Left kidney (tissue), 2 donors: ENCODE results near the gene CD79A. TPM values are rescaled to one million over a fixed set of nuclear protein-coding genes. Genes with fewer than 3 reads are reported as not detected.
"Not testable (repeated sequence)": the region's sequence is repeated elsewhere in the genome, so short reads cannot be mapped to it uniquely, and the experiment has no call there.

ENCODE experiments used
- DNase-seq: peaks from one replicate; pipeline ENCODE4 v3.0.0-alpha.2; 2013
- polyA plus RNA-seq: library from polyadenylated mRNA; unstranded; fragments of 120-200 nt; gene quantifications from one replicate; pipeline ENCODE4 v1.2.1, GENCODE V29; 2013; ENCODE audit not compliant: insufficient read length

CD79A gene
- polyA plus RNA-seq, 1 donor, result 0.40 TPM

- no peak for DNase-seq
Observed at GRCh38 chr19:41863209-41863931, 13.7 kb upstream of the CD79A start.

GRCh38 chr19:41864374-41864773, 12.7 kb upstream of the CD79A start:
- no peak for DNase-seq

DNA sequence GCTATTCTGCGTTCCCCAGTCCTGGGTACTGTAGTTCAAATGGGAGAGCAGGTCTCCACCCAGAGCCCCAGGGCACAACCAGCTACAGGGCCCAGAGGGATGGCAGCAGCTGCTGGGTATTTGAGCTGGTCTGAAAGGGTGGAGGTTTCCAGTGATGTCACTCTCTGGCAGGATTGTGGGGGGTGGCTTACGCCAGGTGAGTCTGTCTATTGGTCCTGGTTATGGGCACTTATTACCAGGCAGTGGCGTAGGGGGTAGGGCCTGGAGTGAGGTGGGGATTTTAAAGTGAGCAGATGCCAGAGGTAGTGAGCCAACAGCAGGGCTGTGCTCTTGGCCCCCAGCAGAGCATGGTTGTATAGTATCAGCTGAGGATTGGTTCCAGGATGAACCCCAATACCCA, 10.8 kb upstream of the CD79A start:
- DNase-seq, result no peak

DNA sequence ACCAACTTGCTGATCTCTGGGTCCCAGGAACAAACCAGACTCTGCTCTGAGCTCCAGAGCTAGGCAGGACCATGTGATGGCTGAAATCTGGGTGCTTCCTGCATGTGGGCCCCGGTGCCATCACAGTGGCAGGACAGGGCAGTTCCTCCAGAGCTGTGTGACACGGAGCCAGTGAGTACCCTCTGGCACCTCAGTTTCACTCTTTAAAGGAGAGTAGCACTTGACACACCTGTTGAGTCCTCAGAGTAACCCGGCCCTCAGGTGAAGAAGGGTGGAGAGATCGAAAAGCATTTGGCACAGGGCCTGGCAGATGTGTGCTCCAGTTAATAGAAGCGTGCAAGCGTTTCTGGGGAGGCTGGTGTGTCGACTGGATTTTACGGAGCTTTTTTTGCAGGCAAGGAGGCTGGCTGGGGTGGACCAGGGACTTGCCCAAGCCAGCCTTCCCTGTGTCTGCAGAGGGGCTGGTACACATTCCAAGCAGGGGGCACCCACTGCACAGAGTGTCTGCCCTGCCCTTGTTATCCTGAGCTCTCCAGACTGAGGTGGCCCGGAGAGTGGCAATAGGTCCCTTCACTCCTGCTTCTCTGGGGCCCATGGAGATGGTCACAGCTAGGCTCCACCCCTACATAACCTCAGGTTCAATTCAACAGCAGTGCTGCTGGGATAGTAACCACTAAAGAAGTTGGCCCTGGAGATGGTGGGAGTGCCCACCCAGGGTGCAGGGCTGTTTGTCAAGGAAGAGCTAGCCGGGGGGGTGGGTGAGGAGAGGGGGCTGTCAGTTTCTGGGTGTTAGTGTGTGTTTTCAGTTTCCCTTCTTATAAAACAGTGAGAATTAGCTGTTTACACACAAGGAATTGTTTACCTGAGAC, 8.7 kb upstream of the CD79A start:
- no peak for DNase-seq

DNA sequence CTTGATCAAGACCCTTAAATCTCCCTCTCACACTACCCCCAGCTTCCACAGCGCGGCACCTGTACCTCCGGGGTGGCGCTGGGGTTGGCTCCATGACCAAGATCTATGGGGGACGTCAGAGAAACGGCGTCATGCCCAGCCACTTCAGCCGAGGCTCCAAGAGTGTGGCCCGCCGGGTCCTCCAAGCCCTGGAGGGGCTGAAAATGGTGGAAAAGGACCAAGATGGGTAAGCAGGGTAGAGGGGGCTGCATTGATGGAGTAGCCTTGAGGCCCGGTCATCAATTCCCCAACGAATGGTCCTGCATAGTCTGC, 8.1 kb upstream of the CD79A start:
- no peak for DNase-seq

- no peak for DNase-seq
Observed at GRCh38 chr19:41869374-41869955, 7.6 kb upstream of the CD79A start.

DNA sequence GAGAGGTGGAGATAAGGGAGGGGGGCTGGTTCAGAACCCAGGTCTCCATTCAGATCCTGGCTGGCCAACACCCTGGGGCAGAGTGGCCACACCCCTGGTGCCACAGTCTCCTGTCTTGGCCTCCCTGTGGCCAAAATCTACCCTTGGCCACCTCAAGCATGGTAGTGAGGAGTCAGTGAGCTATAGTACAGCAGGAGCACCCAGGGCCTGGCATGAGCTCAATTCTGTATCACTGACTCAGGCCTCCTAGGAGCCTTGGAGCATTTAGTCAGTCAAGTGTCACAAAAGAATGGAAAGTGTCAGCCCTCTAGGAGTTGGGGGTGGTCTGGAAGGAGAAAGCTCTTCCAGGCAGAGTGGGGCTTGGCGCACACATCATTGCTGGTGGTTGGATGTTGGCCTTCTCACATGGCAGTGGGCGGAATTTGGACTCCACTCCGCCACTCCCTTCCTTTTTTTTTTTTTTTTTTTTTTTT, 6.6 kb upstream of the CD79A start:
- DNase-seq, result no peak

DNA sequence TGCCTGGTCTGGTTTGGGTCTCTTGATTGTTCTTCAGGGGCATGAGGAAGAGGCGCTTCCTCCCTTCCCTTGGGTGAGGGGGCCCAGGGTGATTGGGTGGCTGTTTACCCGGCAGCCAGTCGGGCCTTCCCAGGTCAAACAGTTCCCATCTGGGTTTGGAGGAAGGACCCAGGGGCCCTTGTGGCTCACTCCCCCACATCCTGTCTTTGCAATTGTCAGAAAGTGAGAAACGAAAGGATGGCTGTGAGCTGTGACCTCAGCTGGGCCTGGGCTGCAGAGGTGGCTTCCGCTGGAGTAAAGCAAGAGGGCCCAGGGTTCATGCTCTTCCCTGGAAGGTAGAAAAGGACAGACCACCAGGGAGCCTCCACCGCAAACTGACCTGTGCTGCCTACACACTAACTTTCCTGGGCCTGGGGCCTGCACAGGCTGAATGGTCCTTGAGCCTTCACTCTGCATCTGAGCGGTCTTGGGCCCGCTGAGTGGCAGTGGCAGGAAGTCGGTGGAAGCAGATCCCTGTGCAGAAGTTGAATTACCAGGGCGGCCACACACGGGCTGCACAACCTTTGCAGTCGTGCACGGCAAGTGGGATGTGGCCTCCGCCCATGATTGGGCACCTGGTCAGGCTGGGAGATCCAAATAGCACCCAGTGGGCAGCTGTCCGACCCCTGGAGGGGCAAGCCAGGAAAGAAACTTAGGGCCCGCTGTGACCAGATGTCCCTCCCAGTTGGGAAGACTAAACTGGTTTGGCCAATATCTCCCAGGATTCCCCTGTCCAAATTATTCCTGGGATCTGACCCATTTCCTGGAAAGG, 5.3 kb upstream of the CD79A start:
- DNase-seq, result no peak

GRCh38 chr19:41872384-41872774, 4.7 kb upstream of the CD79A start:
- no peak for DNase-seq

- peak; percentile 59 for DNase-seq
Observed at GRCh38 chr19:41872775-41873647, 4.1 kb upstream of the CD79A start.

DNA sequence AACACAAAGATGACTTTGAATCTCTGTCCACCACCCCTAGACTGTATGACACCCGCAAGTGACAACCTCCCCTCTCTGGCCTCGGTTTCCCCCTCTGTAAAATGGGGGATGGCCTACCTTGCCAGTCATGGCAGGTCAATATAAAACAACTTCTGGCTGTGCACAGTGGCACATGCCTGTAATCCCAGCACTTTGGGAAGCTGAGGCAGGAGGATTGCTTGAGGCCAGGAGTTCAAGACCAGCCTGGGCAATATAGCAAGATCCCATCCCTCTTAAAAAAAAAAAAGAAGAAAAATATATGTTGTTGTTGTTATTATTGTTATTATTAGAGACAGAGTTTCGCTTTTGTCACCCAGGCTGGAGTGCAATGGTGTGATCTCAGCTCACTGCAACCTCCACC, 1.1 kb upstream of the CD79A start:
- not testable (repeated sequence) for DNase-seq

GRCh38 chr19:41877916-41878905, 1.1 kb downstream of the CD79A start:
- DNase-seq, result no peak

- DNase-seq, result no peak
Observed at GRCh38 chr19:41879080-41879479, 2.0 kb downstream of the CD79A start.

- DNase-seq, result no peak
Observed at GRCh38 chr19:41879670-41880328, 2.7 kb downstream of the CD79A start.

DNA sequence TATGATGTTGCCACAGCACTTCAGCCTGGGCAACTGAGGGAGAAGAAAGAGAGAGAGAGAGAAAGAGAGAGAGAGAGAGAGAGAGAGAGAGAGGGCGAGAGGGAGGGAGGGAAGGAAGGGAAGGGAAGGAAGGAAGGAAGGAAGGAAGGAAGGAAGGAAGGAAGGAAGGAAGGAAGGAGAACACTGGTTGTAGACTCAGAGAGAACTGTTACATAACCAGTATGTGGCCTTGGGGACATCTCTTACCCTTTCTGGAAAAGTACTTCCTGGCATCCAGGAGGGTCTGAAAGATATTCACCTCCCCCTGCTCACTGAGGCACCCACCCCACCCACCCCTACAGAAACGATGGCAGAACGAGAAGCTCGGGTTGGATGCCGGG, 3.2 kb downstream of the CD79A start:
- DNase-seq, result no peak

DNA sequence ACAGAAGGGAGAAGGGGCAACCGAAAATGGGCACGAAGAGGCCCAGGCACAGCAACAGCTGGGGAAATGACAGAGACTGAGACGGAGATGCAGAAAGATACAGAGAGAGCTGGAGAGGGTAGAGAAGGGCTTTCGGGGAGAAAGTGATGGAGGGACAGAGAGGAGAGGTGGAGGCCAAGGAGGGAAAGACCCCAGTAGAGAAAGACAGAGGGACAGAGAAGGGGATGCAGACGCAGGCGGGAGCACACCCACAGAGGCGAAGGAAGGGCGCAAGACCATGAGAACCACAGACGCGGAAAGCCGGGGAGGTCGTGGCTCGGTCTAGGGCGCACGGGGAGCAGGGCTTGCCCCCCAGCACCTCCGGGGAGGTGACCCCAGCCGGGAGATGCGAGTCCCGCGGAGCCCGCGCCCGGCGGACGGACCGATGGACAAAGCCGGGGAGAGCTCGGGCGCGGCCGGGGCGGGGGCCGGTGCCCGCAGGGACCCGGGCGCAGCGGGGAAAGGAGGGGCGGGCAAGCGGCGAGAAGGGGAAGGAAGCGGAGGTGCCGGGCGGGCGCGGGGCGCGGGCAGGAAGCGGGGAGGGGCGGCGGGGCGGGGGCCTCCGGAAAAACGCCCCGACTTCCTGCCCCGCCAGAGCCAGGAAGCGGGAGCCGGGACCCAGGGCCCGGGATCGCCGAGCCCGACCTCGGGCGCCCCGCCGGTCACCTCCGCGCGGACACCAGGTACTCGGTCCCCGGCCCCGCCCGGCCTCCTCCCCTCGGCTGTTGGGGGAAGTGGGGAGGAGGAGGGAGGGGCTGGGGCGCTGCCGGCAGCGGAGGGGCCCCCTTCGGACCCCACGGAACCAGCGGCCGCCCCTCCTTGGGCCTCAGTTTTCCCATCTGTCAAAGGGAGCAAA, 5.7 kb downstream of the CD79A start, which contains the start of gene ARHGEF1:
Gene ARHGEF1 (plus strand): TSS at position 617 of the 895 bp plus-strand sequence. CDS start 4,899 bp downstream, outside the sequence.
- no peak for DNase-seq

GRCh38 chr19:41883463-41883820, 6.4 kb downstream of the CD79A start:
- DNase-seq, result no peak
